Mesenchymal stem cell (in vitro differentiated cells and primary cell): ENCODE data around the gene RBCK1.

ENCODE experiments used
- DNase-seq: peaks from one replicate; pipeline ENCODE4 v3.0.0-alpha.2; 2013
- H2AFZ ChIP-seq: one replicate; pipeline ENCODE4 v1.6.1; 2013; ENCODE audit warnings: low read depth, mild to moderate bottlenecking, control low read depth, inconsistent platforms, low read length, moderate library complexity
- H2AK5ac ChIP-seq: 2 replicates; pipeline ENCODE4 v1.6.1; 2013; ENCODE audit warnings: low read length, moderate library complexity, mild to moderate bottlenecking, inconsistent platforms; ENCODE audit not compliant: severe bottlenecking
- H2BK120ac ChIP-seq: one replicate; pipeline ENCODE4 v1.6.1; 2013; ENCODE audit warnings: low read depth, mild to moderate bottlenecking, inconsistent platforms, low read length, moderate library complexity
- H2BK12ac ChIP-seq, 2 experiments: one replicate each; pipeline ENCODE4 v1.6.1; 2013; ENCODE audit warnings: inconsistent platforms in 2 of 2, low read length in 2 of 2, mild to moderate bottlenecking in 2 of 2, moderate library complexity in 2 of 2, control low read depth in 1 of 2
- H2BK15ac ChIP-seq: one replicate; pipeline ENCODE4 v1.6.1; 2013; ENCODE audit warnings: mild to moderate bottlenecking, low read depth, inconsistent platforms; ENCODE audit not compliant: poor library complexity, severe bottlenecking
- H2BK5ac ChIP-seq: 2 replicates; pipeline ENCODE4 v1.6.1; 2013; ENCODE audit warnings: low read depth, mild to moderate bottlenecking, low read length, control low read depth, inconsistent platforms; ENCODE audit not compliant: poor library complexity, severe bottlenecking
- H3K14ac ChIP-seq, 2 experiments: one replicate each; pipeline ENCODE4 v1.6.1; 2013; ENCODE audit warnings: inconsistent platforms in 2 of 2, low read length in 2 of 2, control low read depth in 1 of 2, mild to moderate bottlenecking in 1 of 2, moderate library complexity in 1 of 2
- H3K18ac ChIP-seq, 2 experiments: one replicate each; pipeline ENCODE4 v1.6.1; 2013; ENCODE audit warnings: inconsistent platforms in 2 of 2, low read length in 2 of 2, control low read depth in 1 of 2, low read depth in 1 of 2, mild to moderate bottlenecking in 1 of 2
- H3K23ac ChIP-seq, 2 experiments: one replicate each; pipeline ENCODE4 v1.6.1; 2013; ENCODE audit warnings: inconsistent platforms in 2 of 2, low read length in 2 of 2, mild to moderate bottlenecking in 2 of 2, moderate library complexity in 2 of 2, control low read depth in 1 of 2
- H3K27ac ChIP-seq: 2 replicates; pipeline ENCODE4 v1.5.1; 2013; ENCODE audit warnings: mild to moderate bottlenecking, moderate library complexity, low read length, control low read depth, inconsistent platforms; ENCODE audit not compliant: poor library complexity, severe bottlenecking
- H3K27me3 ChIP-seq, 2 experiments: 2 replicates each; pipeline versions ENCODE4 v1.6.1 to v1.7.0; 2013; ENCODE audit warnings: low read length in 2 of 2, mild to moderate bottlenecking in 2 of 2, moderate library complexity in 2 of 2, control low read depth in 1 of 2, inconsistent platforms in 1 of 2; ENCODE audit not compliant: control insufficient read depth in 1 of 2, insufficient read depth in 1 of 2
- H3K36me3 ChIP-seq, 2 experiments: 2 replicates each; pipeline versions ENCODE4 v1.6.1 to v1.7.0; 2013; ENCODE audit warnings: low read length in 2 of 2, control low read depth in 1 of 2, inconsistent platforms in 1 of 2, low read depth in 1 of 2, mild to moderate bottlenecking in 1 of 2; ENCODE audit not compliant: insufficient read depth in 2 of 2, control insufficient read depth in 1 of 2
- H3K4ac ChIP-seq, 2 experiments: one replicate each; pipeline ENCODE4 v1.6.1; 2013; ENCODE audit warnings: inconsistent platforms in 2 of 2, low read length in 2 of 2, mild to moderate bottlenecking in 2 of 2, moderate library complexity in 2 of 2, control low read depth in 1 of 2, low read depth in 1 of 2
- H3K4me1 ChIP-seq: 2 replicates; pipeline ENCODE4 v1.6.1; 2013; ENCODE audit warnings: low read depth, low read length, control low read depth; ENCODE audit not compliant: control insufficient read depth, insufficient read depth
- H3K4me2 ChIP-seq: 2 replicates; pipeline ENCODE4 v1.6.1; 2013; ENCODE audit warnings: low read length, mild to moderate bottlenecking, inconsistent platforms; ENCODE audit not compliant: poor library complexity, severe bottlenecking
- H3K4me3 ChIP-seq, 2 experiments: 2 replicates each; pipeline versions ENCODE4 v1.5.1 to v1.7.0; 2013; ENCODE audit warnings: low read length in 2 of 2, mild to moderate bottlenecking in 2 of 2, control low read depth in 1 of 2, low read depth in 1 of 2; ENCODE audit not compliant: insufficient read depth in 1 of 2
- H3K79me1 ChIP-seq: replicated peaks from 2 replicates; pipeline ENCODE4 v1.6.1; 2013; ENCODE audit warnings: mild to moderate bottlenecking, control low read depth, low read length, inconsistent platforms; ENCODE audit not compliant: poor library complexity, severe bottlenecking
- H3K9ac ChIP-seq: 2 replicates; pipeline ENCODE4 v1.7.0; 2013; ENCODE audit warnings: mild to moderate bottlenecking, low read length, moderate library complexity
- H3K9me3 ChIP-seq: 2 replicates; pipeline ENCODE4 v1.7.0; 2013; ENCODE audit warnings: mild to moderate bottlenecking, low read length; ENCODE audit not compliant: control insufficient read depth
- H4K8ac ChIP-seq: one replicate; pipeline ENCODE4 v1.6.1; 2013; ENCODE audit warnings: inconsistent platforms, mild to moderate bottlenecking, low read length, moderate library complexity
- H4K91ac ChIP-seq: one replicate; pipeline ENCODE4 v1.6.1; 2013; ENCODE audit warnings: mild to moderate bottlenecking, low read length, inconsistent platforms
- WGBS: methylation state at CpG from one replicate; pipeline ENCODE4 v1.1.7; 2013; ENCODE audit warnings: mixed read lengths; 5-methylcytosine and 5-hydroxymethylcytosine counted together

Gene RBCK1

DNA sequence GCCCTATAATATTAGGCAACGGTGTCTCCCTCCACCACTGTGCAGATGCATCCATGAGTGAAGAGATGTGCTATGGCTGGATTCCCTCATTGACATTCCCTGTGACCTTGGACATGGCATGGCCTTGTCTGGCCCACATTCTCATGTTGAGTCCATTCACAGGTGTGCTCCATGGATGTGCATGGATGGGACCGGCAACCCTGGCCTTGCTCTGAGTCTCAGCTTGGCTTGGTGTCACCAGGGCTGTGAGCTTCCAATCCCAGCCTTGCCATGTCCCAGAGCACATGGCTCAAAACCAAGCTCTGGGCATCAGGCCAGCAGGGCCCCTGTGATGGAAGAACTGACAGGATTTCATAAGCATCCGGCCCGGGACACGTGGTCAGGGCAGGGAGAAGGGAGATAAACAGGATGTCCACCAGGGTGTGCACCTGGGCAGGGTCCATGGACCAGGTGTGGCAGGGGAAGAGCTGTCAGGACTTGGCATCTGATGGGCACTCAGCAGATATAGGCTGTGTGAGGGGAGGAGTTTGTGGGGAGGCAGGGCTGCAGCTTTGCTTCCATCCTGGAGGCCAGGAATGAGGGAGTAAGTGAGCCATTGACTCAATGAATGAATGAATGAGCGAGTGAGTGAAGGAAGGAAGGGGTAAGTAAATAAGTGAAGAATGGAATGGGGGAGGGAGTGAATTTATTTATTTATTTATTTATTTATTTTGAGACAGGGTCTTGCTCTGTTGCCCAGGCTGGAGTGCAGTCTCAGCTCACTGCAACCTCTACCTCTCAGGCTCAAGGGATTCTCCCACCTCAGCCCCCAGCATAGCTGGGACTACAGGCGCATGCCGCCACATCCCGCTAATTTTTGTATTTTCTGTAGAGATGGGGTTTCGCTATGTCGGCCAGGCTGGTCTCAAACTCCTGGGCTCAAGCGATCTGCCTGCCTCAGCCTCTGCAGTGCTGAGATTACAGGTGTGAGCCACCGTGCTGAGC lies 45.5 kb upstream of the RBCK1 start:
- no peak overlapping the region for H2BK5ac ChIP-seq
- no peaks in the 10 kb centered on the region for H3K27me3 ChIP-seq
- peak overlapping the region; percentile 53 for H4K8ac ChIP-seq
- H3K4ac ChIP-seq = no peak overlapping the region
- H4K91ac ChIP-seq = peak overlapping the region; percentile 35
- H2BK120ac ChIP-seq = no peak overlapping the region
- WGBS = 87% methylated on average over 13 of the region's 13 CpGs
- no peak overlapping the region for H2AFZ ChIP-seq
- H3K36me3 ChIP-seq = no peaks in the 10 kb centered on the region
- H3K4me3 ChIP-seq = no peak overlapping the region
- no peak overlapping the region for H3K27ac ChIP-seq
- peak overlapping the region in 1 of 2 experiments; percentile 76 for H3K18ac ChIP-seq
- H3K9me3 ChIP-seq = no peaks in the 10 kb centered on the region
- H3K4me2 ChIP-seq = no peak overlapping the region
- peaks cover 27% of the 10 kb centered on the region for H3K4me1 ChIP-seq
- no peak overlapping the region for H2BK15ac ChIP-seq
- H3K23ac ChIP-seq = no peak overlapping the region
- peak overlapping the region in 1 of 2 experiments; percentile 30 for H3K14ac ChIP-seq
- peak overlapping the region in 1 of 2 experiments; percentile 22 for H2BK12ac ChIP-seq
- no peak overlapping the region for H3K9ac ChIP-seq
- DNase-seq = peak; percentile 85
- no peaks in the 10 kb centered on the region for H3K79me1 ChIP-seq
- no peak overlapping the region for H2AK5ac ChIP-seq

DNA sequence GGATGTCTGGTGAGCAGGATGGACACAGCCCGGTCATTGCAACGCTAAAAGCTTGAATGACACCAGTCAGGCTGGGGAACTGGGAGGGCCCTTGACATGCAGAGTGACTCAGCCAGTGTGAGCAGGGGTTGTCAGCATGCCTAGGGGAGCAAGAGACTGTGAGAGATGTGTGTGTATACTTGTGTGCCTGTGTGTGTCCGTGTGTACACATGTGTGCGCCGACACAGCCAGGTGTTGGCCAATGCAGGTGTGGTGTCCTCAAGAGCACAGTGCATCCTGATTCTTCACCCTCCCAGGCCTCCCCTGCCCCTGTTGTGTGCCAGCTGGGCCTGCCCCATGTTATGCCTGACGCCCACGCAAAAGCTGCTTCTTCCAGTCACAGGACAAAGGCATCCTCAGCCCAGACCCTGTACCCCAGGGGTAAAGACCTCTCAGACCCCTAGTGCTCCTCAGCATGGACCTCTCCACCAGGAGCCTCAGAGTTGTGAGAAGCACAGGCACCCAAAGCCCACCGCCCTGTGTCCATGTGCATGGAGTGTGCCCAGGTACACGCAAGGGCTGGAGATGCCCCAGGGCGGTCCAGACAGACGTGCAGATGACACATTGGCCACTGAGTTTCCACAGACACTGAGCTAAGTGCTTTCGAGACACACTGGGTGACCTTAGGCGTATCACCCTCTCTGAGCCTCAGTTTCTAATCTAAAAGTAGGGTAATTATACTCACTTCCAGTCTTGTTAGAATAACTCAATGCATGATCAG lies 44.6 kb upstream of the RBCK1 start:
- Histone ChIP-seq H2AFZ (no peak overlapping the region), H3K9ac (no peak overlapping the region), H3K4me1 (peaks cover 27% of the 10 kb centered on the region), H3K4me3 (no peak overlapping the region), H3K4me2 (no peak overlapping the region), H3K27ac (no peak overlapping the region), H3K36me3 (no peaks in the 10 kb centered on the region), H4K91ac (peak overlapping the region; percentile 79), H3K27me3 (no peaks in the 10 kb centered on the region), H2BK5ac (no peak overlapping the region), H2BK120ac (no peak overlapping the region), H3K4ac (peak overlapping the region in 1 of 2 experiments; percentile 61), H3K79me1 (no peaks in the 10 kb centered on the region), H3K14ac (peak overlapping the region in 1 of 2 experiments; percentile 30), H2BK12ac (peak overlapping the region; percentile 6 to 45), H2AK5ac (no peak overlapping the region), H3K18ac (peak overlapping the region in 1 of 2 experiments; percentile 42), H3K23ac (no peak overlapping the region), H4K8ac (peak overlapping the region; percentile 10), H2BK15ac (no peak overlapping the region), H3K9me3 (no peaks in the 10 kb centered on the region)
- peak; percentile 45 for DNase-seq
- 92% methylated on average over 13 of the region's 13 CpGs for WGBS

DNA sequence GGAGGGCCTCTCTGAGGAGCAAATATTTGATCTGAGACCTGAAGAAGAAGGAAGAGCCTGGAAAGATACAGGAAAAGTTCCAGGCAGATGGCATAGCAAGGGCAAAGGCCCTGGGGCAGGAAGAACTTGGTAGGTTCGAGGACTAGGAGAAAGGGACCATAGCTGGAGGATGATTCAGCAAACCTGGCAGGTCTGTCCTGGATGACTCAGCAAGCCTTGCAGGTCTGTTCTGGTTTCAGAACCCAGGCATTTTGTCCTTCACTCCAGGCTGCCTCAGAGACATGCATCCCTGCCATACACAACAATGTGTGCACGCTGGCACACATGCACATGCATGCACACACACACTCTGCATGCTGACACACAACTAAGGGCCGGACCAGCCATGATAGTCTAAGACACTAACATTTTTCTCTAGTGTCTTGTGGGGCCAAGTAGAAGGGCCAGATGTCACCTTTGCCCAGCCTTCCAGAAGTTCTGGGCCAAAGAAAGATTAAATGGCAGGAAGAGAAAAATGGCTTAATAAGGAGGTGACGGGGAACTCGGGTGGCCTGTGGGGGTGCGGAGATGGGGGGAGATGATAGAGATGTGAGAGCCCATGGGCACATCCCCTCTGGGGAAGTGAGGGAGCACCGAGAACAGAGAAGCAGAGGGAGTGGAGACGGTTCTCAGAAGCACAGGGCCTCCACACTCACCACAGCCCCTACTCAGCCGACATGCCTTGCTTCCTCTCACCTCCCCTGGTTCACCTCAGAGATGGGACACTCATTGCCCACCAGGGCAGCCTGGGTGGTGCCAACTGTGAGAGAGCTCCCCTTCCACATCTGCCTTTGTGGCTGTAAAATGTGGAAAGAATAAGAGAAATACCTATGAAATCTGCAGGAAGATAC lies 42.9 kb upstream of the RBCK1 start:
- Histone ChIP-seq H2AK5ac (no peak overlapping the region), H3K4me1 (peaks cover 25% of the 10 kb centered on the region), H2BK5ac (no peak overlapping the region), H2BK120ac (no peak overlapping the region), H4K91ac (peak overlapping the region; percentile 14), H3K4ac (no peak overlapping the region), H2BK12ac (no peak overlapping the region), H2BK15ac (no peak overlapping the region), H3K9me3 (no peaks in the 10 kb centered on the region), H2AFZ (no peak overlapping the region), H3K27me3 (no peaks in the 10 kb centered on the region), H3K18ac (no peak overlapping the region), H4K8ac (no peak overlapping the region), H3K23ac (no peak overlapping the region), H3K27ac (no peak overlapping the region), H3K4me2 (no peak overlapping the region), H3K9ac (no peak overlapping the region), H3K79me1 (no peaks in the 10 kb centered on the region), H3K4me3 (no peak overlapping the region), H3K36me3 (no peaks in the 10 kb centered on the region), H3K14ac (no peak overlapping the region)
- peak; percentile 34 for DNase-seq
- WGBS = 79% methylated on average over 8 of the region's 9 CpGs
